NAMALWA (cell line): Measurements from ENCODE around the gene MTMR10.
A peak's percentile ranks its signal among the peaks of the same experiment; 100 is the strongest.

ENCODE experiments used
- DNase-seq: peaks from one replicate; pipeline ENCODE4 v3.0.0-alpha.2; 2015; ENCODE audit warnings: low spot score

The MTMR10 gene

GRCh38 chr15:30991255-30992235, at the start of gene MTMR10:
Gene MTMR10 (minus strand): TSS chr15:30991628. CDS start chr15:30991506, 122 bp downstream.
- peak; percentile 76 for DNase-seq

GRCh38 chr15:31040611-31041010, 49.2 kb upstream of the MTMR10 start:
- DNase-seq, result no peak

DNA sequence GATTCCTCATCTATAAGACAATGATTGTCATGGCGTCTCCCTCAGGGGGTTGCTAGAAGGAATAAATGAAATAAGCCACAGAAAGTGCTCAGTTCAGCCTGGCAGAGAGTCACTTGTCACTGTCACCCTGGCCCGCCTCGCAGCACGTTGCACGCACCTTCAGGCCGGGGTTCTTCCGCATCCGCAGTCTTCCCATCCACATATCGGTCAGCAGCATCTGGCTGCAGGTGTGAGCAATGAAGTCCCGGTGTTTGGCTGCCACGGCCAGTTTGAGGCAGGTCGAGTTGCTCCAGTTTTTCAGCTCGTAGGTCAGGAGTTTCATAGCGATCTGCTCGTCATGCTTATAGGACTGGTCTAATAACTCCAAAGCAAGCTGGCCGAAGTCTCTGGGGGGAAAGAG, 48.5 kb upstream of the MTMR10 start:
- DNase-seq, result no peak

GRCh38 chr15:31037731-31038477, 46.5 kb upstream of the MTMR10 start:
- no peak for DNase-seq

DNA sequence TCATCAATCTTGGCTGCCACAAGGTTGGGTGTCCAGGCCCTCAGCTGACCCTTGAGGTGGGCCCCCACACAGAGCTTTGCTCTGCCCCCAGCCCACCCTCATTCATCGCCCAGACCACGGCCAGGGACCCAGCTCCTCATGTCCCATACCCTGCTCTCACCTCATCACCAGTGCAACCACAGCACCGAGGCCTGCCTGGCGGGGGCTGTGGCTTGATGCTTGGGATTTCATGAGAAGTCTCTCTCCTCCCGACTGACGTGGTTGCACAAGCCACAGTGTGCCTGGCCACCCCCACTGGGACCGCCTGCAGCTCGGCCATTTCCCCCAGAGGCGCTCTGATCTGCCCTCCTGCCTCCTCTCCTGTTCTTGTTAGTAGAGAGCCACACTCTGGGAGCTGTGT, 45.4 kb upstream of the MTMR10 start:
- no peak for DNase-seq

DNA sequence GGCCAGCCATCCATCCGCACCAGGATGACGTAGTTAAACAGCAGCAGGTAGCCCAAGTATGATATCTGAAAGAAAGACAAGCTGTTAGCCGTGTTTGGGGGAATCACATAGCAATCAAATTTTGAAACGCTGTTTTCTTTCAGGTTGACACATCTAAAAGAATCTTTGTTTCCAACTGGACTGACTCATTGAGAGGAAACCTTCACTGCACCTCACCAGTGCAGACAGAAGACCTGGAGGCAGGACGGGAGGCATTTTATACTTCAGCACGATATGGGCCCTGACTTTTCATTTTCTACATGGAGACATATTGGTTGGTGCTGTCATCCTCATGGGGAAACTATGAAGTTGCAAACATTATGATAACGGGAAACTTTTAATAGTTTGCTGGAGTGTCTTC, 44.2 kb upstream of the MTMR10 start:
- no peak for DNase-seq

GRCh38 chr15:31034152-31034551, 42.7 kb upstream of the MTMR10 start:
- DNase-seq, result no peak

DNA sequence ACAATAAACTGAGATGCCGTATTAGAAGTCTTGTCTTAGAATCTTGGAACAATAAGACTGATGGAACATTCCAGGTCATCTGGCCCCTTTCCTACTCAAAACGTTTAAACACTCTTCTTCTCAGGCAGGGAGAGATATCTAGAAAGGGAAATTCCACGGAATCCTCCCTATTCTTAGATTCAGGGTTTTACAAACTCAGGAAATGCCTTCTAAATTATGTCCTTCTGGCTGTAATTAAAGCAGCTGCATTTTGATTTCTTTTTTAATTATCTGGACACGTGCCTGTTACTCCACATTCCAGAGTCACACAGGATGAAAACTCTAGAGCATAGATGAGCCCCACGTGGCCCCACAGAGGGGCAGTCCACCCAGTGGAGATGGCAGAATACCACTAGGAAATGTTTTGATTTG, 41.5 kb upstream of the MTMR10 start:
- DNase-seq, result no peak

DNA sequence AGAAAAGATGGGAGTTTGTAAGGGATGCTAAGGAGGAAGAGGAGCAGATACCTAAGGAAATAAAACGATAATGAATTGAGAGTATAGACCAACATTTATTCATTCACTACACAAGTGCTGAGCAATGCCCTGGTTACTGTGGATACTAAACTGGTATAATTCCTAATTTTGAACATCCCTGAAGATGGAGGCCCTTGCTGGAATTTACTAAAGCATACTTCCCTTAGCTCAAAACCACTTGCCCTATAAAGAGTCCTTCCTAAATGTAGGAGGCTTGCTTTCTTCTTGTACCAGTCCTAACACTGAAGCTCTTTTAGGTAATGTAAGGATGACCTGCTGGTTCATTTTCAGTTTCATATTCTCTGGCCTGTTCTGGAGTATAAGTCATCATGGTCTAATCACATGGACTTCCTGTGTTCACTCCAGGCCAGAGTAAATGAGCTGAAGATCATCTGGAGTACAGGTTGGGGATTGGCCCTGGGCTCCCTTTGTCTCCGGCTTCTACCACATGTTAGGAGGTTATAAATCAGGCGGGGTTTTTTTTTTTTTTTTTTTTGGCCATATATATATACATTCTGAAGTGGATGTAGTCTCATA, 40.1 kb upstream of the MTMR10 start:
- DNase-seq, result no peak

GRCh38 chr15:31027910-31028578, 36.6 kb upstream of the MTMR10 start:
- DNase-seq, result no peak

GRCh38 chr15:31025996-31026395, 34.6 kb upstream of the MTMR10 start:
- DNase-seq, result no peak

- DNase-seq, result no peak
These were observed 33.6 kb upstream of the MTMR10 start for GRCh38 chr15:31024979-31025378.

GRCh38 chr15:31024330-31024729, 32.9 kb upstream of the MTMR10 start:
- no peak for DNase-seq

DNA sequence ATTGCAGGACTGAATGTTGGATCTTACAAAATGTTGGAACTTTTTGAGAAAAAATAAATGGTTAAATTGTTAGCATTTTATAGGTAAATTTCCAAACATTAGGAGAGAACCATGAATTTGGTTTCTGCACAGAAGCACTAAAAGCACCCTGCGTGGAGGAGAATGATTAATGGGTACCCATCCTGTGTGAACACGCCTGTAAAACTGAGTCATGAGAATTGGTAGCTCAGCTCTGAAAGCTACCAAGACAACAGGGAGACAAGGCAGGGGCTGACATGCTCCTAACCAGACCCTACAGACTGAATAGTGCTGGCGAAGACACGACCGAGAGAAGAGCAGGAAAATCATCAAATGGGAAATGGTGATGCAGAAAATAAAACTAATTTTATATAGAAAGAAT, 32.4 kb upstream of the MTMR10 start:
- no peak for DNase-seq

DNA sequence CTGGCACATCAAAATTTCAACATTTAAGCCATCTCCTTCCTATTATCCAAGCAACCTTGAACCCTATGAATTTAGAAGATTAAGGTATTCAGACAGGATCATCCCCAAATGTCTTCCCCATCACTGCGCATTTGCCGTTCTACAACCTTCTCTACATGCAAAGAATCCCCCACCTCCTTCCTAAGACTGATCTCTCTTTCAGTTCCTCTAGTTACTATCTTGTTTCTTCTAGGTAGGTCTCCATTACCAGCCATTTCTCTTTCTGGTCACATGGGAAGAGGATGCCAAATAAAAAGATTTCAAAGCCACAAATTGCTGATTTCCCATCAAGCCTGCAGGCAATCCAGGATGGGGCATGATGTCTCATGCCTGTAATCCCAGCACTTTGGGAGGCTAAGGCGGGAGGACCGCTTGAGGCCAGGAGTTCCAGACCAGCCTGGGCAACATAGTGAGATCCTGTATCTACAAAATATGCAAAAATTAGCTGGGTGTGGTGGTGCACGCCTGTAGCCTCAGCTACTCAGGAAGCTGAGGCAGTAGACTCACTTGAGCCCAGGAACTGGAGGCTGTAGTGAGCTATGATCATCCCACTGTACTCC, 29.7 kb upstream of the MTMR10 start:
- DNase-seq, result no peak

- no peak for DNase-seq
These were observed 29.1 kb upstream of the MTMR10 start for GRCh38 chr15:31020542-31020941.

- DNase-seq, result no peak
These were observed 28.6 kb upstream of the MTMR10 start for GRCh38 chr15:31019986-31020385.

GRCh38 chr15:31017311-31017710, 25.9 kb upstream of the MTMR10 start:
- DNase-seq, result no peak

DNA sequence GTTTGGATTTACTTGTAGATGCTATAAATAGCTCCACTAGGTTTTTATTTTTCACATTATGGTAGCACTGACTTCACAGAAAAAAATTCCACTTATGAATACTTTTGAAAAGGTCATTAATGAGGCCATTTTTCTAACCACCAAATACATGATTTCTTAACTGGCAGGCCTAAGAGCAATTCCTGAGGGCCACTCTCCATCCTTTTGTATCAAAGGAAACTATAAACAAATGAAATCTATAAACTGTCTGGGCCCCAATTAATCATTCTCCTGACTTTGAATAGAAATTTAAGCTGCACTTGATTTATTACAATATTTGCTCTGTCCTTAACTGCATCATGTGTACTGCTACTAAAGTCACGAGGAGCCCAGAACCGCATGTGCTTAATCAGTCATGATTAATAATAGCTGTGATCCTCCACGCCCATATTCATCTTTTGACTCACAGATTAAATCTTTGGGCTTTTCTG, 25.1 kb upstream of the MTMR10 start:
- no peak for DNase-seq

- DNase-seq, result no peak
These were observed 23.1 kb upstream of the MTMR10 start for GRCh38 chr15:31014608-31014925.

GRCh38 chr15:31013863-31014607, 22.6 kb upstream of the MTMR10 start:
- DNase-seq, result peak; percentile 62
